IgD-negative memory B cell (primary cell): ENCODE results near the gene CELF1. TPM values are rescaled to one million over a fixed set of nuclear protein-coding genes. Genes with fewer than 3 reads are reported as not detected.
"Not testable (repeated sequence)": the region's sequence is repeated elsewhere in the genome, so short reads cannot be mapped to it uniquely, and the experiment has no call there.

Experiments used
- H3K27ac Mint-ChIP-seq, 3 donors: one replicate each; pipeline ENCODE4 v1.8.0; 2020 to 2022; ENCODE audit warnings: mild to moderate bottlenecking in 3 of 3, mixed read lengths in 3 of 3, moderate library complexity in 1 of 3
- H3K27me3 Mint-ChIP-seq: one replicate; pipeline ENCODE4 v1.8.0; 2021; ENCODE audit warnings: mixed read lengths
- H3K36me3 Mint-ChIP-seq: one replicate; pipeline ENCODE4 v1.8.0; 2020; ENCODE audit warnings: mild to moderate bottlenecking, mixed read lengths
- H3K4me1 Mint-ChIP-seq, 3 donors: one replicate each; pipeline ENCODE4 v1.8.0; 2020 to 2022; ENCODE audit warnings: mixed read lengths in 3 of 3, mild to moderate bottlenecking in 1 of 3
- H3K4me3 Mint-ChIP-seq, 4 donors: one replicate each; pipeline ENCODE4 v1.8.0; 2020 to 2022; ENCODE audit warnings: mild to moderate bottlenecking in 4 of 4, mixed read lengths in 4 of 4, moderate library complexity in 3 of 4
- H3K9me3 Mint-ChIP-seq, 3 donors: one replicate each; pipeline ENCODE4 v1.8.0; 2020 to 2021; ENCODE audit warnings: mixed read lengths in 3 of 3, mild to moderate bottlenecking in 1 of 3
- polyA plus RNA-seq: library from polyadenylated mRNA; unstranded; fragments of 300-500 nt; fragmentation: Illumina TruSeq; gene quantifications from one replicate; pipeline ENCODE4 v1.2.3, GENCODE V29; 2021

The CELF1 gene
- polyA plus RNA-seq, 1 donor from 2014 or later = 78.6 TPM

DNA sequence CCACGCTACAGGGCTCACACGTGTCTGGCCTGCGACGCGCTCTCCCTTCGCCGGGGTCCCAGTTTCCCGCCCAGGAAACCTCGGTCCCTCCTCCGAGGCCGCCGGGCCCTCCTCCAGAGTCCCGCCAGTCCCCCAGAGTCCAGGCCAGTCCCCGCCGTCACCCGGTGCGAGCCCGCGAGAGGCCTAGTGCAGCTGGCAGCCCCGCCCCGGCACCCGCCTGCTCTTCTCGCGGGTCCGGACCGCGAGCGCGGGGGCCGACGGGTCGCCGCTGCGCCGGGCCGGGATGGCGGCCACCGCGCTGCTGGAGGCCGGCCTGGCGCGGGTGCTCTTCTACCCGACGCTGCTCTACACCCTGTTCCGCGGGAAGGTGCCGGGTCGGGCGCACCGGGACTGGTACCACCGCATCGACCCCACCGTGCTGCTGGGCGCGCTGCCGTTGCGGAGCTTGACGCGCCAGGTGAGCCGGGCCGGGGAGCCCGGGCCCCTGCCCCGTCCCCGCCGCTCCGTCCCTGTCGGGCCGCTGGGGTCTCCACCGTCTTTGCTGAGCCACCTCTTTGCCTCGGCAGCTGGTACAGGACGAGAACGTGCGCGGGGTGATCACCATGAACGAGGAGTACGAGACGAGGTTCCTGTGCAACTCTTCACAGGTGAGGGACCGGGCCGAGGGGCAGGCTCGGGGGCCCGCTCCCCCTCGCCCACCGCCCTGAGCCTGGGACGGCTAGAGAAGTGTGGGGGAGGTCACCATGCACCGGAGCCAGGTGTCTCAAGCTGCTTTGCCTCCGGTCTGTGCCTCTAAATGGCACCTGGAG is 12.6 kb upstream of the CELF1 start, which contains the start of gene PTPMT1:
PTPMT1 (plus strand) TSS at position 260 of the 809 bp plus-strand sequence; CDS start at position 284, 24 bp downstream.
- Mint-ChIP-seq H3K27ac (peak within 1 kb of the TSS; percentile 39 to 86 (median 74)), H3K4me3 (peak within 1 kb of the TSS; percentile 84 to 91 (median 89)), H3K4me1 (peaks cover 3 to 13% (median 7%) of the 10 kb centered on the region in 3 donors), H3K9me3 (no peaks in the 10 kb centered on the region), H3K36me3 (no peaks in the 10 kb centered on the region), H3K27me3 (no peaks in the 10 kb centered on the region)

DNA sequence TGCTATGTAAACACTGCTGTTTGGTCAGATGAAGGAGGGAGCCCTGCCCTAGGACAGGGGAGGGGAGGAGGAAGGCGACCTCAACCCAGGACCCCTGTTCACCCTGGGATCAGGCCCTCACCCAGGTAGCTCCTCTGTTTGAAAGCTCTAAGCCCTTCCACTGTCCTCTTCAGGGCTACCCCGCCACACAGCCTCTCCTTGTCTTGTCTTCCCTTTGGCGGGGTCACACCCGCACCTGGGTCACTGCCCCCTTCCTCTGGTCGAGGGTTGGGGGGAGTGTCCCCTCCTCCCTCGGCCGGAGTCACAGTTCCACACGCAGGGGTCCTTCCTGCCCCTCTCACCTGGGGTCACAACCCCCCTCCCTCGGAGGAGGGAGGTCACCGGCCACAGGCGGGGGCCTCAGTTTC is 12.0 kb upstream of the CELF1 start:
- Mint-ChIP-seq H3K27me3 (no peaks in the 10 kb centered on the region), H3K9me3 (no peaks in the 10 kb centered on the region), H3K4me3 (peak overlapping the region; percentile 84 to 91 (median 86)), H3K36me3 (no peaks in the 10 kb centered on the region), H3K27ac (peak overlapping the region in 2 of 3 donors; percentile 71 to 74), H3K4me1 (peaks cover 3 to 13% (median 7%) of the 10 kb centered on the region in 3 donors)

DNA sequence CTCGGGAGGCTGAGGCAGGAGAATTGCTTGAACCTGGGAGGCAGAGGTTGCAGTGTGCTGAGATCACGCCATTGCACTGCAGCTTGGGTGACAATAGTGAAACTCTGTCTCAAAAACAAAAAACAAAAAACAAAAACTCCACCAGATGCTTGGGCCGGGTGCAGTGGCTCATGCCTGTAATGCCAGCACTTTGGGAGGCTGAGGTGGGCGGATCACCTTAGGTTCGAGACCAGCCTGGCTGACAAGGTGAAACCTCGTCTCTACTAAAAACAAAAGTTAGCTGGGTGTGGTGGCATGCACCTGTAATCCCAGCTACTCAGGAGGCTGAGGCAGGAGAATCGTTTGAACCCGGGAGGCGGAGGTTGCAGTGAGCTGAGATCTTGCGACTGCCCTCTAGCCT is 11.4 kb upstream of the CELF1 start:
- not testable (repeated sequence) for H3K9me3 Mint-ChIP-seq, H3K27me3 Mint-ChIP-seq, H3K36me3 Mint-ChIP-seq, H3K27ac Mint-ChIP-seq
- H3K4me3 Mint-ChIP-seq = peak overlapping the region in 3 of 4 donors; percentile 60 to 87 (median 63)
- peaks cover 3 to 13% (median 7%) of the 10 kb centered on the region in 3 donors for H3K4me1 Mint-ChIP-seq

DNA sequence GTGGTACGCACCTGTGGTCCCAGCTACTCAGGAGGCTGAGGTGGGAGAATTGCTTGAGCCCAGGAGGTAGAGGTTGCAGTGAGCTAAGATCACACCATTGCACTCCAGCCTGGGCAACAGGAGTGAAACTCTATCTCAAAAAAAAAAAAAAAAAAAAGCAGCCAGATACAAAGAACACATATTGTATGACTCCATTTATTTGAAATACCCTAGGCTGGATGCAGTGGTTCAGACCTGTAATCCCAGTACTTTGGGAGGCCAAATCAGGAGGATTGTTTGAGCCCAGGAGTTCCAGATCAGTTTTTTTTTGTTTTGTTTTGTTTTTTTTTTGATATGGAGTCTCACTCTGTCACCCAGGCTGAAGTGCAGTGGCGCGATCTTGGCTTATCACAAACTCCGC is 9.5 kb upstream of the CELF1 start:
- H3K27ac Mint-ChIP-seq, H3K9me3 Mint-ChIP-seq, H3K27me3 Mint-ChIP-seq, H3K36me3 Mint-ChIP-seq: not testable (repeated sequence)
- peaks cover 3 to 13% (median 7%) of the 10 kb centered on the region in 3 donors for H3K4me1 Mint-ChIP-seq
- peak overlapping the region in 3 of 4 donors; percentile 32 to 58 (median 43) for H3K4me3 Mint-ChIP-seq

DNA sequence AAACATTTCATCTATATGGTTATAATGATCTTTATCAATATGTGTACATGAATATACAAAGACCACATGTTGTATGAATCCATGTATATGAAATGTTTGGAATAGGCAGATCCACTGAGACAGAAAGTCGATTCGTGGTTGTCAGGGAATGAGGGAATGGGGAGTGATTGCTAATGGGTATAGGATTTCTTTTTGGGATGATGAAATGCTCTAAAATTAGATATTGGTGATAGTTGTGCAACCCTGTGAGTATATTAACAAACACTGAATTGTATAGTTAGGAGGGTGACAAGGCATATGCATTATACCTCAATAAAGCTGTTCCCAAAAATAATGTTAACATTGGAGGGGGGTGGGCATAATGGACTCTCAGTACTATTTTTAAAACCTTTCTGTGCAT is 7.5 kb upstream of the CELF1 start:
- H3K27me3 Mint-ChIP-seq = no peaks in the 10 kb centered on the region
- H3K27ac Mint-ChIP-seq = no peak overlapping the region
- H3K4me3 Mint-ChIP-seq = peak overlapping the region in 1 of 4 donors; percentile 50
- H3K4me1 Mint-ChIP-seq = peaks cover 0 to 6% (median 3%) of the 10 kb centered on the region in 3 donors
- H3K36me3 Mint-ChIP-seq = no peaks in the 10 kb centered on the region
- H3K9me3 Mint-ChIP-seq = no peaks in the 10 kb centered on the region

DNA sequence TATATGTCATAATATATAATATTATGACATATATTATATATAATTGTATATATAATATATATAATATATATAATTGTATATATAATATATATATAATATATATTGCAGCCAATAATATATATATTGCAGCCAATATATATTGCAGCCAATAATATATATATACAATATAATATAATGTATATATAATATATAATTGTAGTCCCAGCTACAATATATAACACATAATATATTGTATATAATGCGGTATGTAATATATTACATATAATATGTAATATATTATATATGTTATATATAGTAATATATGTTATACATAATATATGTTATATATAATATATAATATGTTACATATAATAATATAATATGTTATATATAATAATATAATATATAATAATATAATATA is 5.8 kb upstream of the CELF1 start:
- Mint-ChIP-seq H3K27ac (no peak overlapping the region), H3K36me3 (no peaks in the 10 kb centered on the region), H3K9me3 (no peaks in the 10 kb centered on the region), H3K27me3 (no peaks in the 10 kb centered on the region), H3K4me3 (no peak overlapping the region), H3K4me1 (peaks cover 2 to 5% (median 3%) of the 10 kb centered on the region in 3 donors)

DNA sequence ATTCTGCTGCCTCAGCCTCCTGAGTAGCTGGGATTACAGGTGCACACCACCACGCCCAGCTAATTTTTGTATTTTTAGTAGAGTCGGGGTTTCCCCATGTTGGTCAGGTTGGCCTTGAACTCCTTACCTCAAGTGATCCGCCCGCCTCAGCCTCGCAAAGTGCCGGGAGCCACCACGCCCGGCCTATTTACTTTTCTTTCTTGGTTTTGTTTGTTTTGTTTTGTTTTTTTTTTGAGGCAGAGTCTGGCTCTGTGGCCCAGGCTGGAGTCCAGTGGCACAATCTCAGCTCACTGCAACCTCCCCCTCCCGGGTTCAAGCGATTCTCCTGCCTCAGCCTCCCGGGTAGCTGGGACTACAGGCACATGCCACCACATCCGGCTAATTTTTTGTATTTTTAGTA is 4.1 kb upstream of the CELF1 start:
- H3K4me3 Mint-ChIP-seq, H3K9me3 Mint-ChIP-seq, H3K27ac Mint-ChIP-seq, H3K4me1 Mint-ChIP-seq, H3K36me3 Mint-ChIP-seq, H3K27me3 Mint-ChIP-seq: not testable (repeated sequence)

DNA sequence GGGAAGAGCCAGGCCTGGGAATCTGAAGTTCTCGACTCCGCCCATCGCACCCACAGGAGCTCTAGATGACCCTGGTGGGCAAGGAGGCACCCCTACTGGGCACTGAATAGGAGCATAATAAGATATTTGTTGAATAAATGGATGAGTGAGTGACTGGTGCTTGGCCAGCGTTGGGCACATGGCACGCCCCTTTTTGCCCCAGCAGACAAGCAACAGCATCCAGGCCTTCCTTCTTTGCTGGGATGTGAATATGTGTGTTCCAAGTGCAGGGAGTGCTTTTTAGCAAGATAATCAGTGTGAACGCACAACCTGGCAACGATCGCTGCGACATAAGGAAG is 443 bp upstream of the CELF1 start:
- Mint-ChIP-seq H3K9me3 (no peaks in the 10 kb centered on the region), H3K27me3 (no peaks in the 10 kb centered on the region), H3K4me3 (peak overlapping the region; percentile 83 to 98 (median 97)), H3K36me3 (no peaks in the 10 kb centered on the region), H3K4me1 (peaks cover 21 to 29% (median 25%) of the 10 kb centered on the region in 3 donors), H3K27ac (peak overlapping the region; percentile 82 to 98 (median 92))

DNA sequence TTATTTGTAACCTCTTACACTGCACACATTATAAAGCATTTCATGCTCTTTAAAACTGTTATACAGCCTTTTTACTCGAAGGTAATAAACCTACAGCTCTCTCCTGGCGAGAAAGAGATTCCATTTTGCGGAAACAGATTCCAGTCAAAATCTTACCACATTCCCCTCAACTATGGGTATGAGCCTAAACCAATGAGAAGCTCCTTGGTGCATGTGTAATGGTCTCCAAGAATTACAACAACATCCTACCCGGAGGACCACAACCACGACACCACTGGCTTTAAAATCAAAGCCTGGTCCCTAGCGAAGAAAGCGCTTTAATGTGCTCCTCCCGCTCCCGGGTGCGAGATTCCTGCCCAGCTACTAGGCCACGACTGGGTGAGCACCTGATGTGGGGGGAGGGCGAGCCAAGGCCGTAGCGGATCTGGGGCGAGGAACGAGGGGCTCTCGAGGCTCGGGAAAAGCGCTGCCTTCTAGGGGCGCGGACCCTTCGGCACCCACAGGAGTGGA is 821 bp downstream of the CELF1 start:
- Mint-ChIP-seq H3K27me3 (no peaks in the 10 kb centered on the region), H3K4me3 (peak overlapping the region; percentile 96 to 98 (median 97)), H3K4me1 (peaks cover 25 to 34% (median 33%) of the 10 kb centered on the region in 3 donors), H3K27ac (peak overlapping the region; percentile 92 to 98 (median 97)), H3K36me3 (peaks cover 3% of the 10 kb centered on the region), H3K9me3 (no peaks in the 10 kb centered on the region)

DNA sequence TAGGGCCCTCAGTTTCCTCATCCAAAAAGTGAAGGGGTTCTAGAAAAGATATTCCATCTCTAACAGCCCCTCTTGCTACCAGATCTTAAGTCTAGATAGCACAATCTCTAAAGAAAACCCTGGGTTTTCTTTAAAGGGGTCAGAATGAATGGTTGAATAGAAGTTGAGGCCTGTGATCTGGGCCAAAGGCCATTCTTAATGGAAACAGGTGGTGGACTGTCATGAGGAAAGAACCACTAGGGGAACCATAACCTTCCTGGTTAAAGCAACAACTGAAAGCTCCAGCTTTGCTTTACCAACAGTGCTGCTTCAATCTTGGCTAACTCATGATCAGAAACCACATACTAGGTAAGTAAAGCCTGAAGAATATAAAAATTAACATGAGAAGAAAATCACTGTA is 1.8 kb downstream of the CELF1 start:
- Mint-ChIP-seq H3K9me3 (no peaks in the 10 kb centered on the region), H3K4me1 (peaks cover 27 to 37% (median 37%) of the 10 kb centered on the region in 3 donors), H3K27ac (peak overlapping the region; percentile 92 to 98 (median 97)), H3K4me3 (peak overlapping the region; percentile 96 to 98 (median 97)), H3K27me3 (no peaks in the 10 kb centered on the region), H3K36me3 (peaks cover 3% of the 10 kb centered on the region)

DNA sequence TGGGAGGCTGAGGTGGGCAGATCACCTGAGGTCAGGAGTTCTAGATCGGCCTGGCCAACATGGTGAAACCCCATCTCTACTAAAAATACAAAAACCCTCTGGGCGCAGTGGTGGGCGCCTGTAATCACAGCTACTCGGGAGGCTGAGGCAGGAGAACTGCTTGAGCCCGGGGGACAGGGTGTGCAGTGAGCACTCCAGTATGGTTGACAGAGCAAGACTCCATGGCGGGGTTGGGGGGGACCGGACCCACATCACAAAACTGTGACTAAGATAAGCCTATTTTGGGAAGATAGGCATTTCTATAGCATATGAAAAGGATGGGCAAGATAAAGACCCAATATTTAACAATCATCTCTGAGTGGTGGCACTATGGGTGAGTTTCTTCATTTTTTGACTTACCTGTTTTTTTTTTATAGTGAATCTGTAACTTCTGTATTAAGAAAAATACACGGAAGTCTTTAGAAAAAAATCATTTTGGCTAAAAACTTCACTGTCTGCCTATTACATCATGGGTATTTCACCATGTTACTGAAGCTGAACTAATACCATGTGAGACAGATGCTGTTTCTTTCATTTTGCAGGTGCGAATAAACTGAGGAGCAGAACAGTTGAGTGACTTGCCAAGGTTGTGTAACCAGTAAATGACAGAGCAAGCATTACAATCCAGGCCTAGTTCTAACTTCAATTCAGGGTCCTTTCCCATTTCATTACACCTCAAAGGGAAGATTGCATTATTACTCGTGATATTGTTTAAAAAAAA is 2.5 kb downstream of the CELF1 start:
- peak overlapping the region; percentile 68 to 98 (median 92) for H3K27ac Mint-ChIP-seq
- peak overlapping the region in 3 of 4 donors; percentile 96 to 98 (median 98) for H3K4me3 Mint-ChIP-seq
- no peaks in the 10 kb centered on the region for H3K9me3 Mint-ChIP-seq
- no peaks in the 10 kb centered on the region for H3K27me3 Mint-ChIP-seq
- peaks cover 27 to 37% (median 37%) of the 10 kb centered on the region in 3 donors for H3K4me1 Mint-ChIP-seq
- peaks cover 3% of the 10 kb centered on the region for H3K36me3 Mint-ChIP-seq

DNA sequence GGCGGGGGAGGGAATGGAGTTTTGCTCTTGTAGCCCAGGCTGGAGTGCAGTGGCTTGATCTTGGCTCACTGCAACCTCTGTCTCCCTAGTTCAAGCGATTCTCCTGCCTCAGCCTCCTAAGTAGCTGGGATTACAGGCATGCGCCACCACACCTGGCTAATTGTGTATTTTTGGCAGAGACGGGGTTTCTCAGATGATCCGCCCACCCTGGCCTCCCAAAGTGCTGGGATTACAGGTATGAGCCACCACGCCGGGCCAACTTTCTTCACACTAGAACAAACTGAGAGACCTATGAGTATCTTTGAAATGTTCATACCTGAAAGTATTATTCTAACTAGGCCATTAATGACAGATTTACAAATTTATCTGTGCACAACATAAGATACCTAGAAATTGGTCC is 6.7 kb downstream of the CELF1 start:
- Mint-ChIP-seq H3K4me3 (peak overlapping the region in 1 of 4 donors; percentile 28), H3K4me1 (peaks cover 39 to 46% (median 46%) of the 10 kb centered on the region in 3 donors), H3K27ac (peak overlapping the region in 1 of 3 donors; percentile 76)
- not testable (repeated sequence) for H3K27me3 Mint-ChIP-seq, H3K36me3 Mint-ChIP-seq, H3K9me3 Mint-ChIP-seq

DNA sequence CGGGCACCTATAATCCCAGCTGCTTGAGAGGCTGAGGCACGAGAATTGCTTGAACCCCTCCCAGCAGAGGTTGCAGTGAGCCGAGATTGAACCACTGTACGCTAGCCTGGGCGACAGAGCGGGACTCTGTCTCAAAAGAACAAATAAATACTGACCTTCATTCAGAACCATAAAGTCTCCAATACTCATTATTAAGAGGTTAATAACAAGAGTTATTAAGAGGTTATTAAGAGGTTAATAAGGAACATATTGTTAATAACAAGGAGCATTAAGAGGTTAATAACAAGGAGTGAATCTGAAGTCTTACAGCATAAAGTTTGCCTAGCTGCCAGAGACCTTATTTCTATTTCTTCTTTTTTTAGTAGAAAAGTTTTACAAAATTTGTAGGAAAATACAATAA is 7.6 kb downstream of the CELF1 start:
- no peaks in the 10 kb centered on the region for H3K9me3 Mint-ChIP-seq
- peaks cover 5% of the 10 kb centered on the region for H3K36me3 Mint-ChIP-seq
- no peak overlapping the region for H3K4me3 Mint-ChIP-seq
- peaks cover 39 to 47% (median 46%) of the 10 kb centered on the region in 3 donors for H3K4me1 Mint-ChIP-seq
- H3K27ac Mint-ChIP-seq = no peak overlapping the region
- H3K27me3 Mint-ChIP-seq = no peaks in the 10 kb centered on the region

DNA sequence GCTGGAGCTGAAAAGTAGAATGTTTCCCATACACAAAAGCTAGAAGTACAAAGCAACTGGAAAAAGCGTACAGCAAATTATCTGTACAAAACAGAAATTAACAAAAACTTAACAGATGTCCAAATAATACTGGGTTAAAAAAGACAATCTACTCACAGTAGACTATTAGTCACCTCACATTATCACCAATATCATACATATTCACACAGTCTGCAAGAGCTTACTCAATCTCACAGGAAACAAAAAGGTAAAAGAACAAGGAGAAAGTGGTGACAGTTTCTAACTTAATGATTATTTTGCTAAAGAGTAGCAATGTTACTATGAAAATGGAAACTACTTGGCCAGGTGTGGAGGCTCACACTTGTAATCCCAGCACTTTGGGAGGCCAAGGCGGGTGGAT is 11.9 kb downstream of the CELF1 start:
- no peaks in the 10 kb centered on the region for H3K27me3 Mint-ChIP-seq

DNA sequence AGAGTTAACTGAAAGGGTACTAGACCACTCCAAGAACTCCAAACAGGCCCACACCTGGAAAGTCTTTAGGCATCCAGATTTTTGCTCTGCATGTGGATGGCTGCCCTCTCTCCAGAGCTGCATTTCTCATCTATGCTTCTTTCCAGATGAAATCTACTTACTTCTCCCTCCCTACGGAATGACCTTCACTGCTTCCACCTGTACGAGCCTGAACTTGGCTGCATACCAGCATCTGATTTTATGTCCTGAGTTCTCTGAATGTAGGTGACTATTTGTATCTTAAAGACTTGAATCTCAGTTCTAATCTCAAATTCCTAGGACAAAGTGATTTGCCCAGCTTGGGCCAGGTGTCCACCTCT is 13.3 kb downstream of the CELF1 start:
- H3K4me3 Mint-ChIP-seq = peak overlapping the region in 2 of 4 donors; percentile 45 to 65
- H3K4me1 Mint-ChIP-seq = peaks cover 46 to 57% (median 55%) of the 10 kb centered on the region in 3 donors
- H3K27me3 Mint-ChIP-seq = no peaks in the 10 kb centered on the region
- no peaks in the 10 kb centered on the region for H3K9me3 Mint-ChIP-seq
- H3K27ac Mint-ChIP-seq = peak overlapping the region; percentile 22 to 76 (median 32)
- H3K36me3 Mint-ChIP-seq = peaks cover 2% of the 10 kb centered on the region

More for the DNA sequence above, 11.9 kb downstream of the CELF1 start:
- H3K4me1 Mint-ChIP-seq = peaks cover 41 to 59% (median 50%) of the 10 kb centered on the region in 3 donors
- H3K9me3 Mint-ChIP-seq = no peaks in the 10 kb centered on the region
- H3K27ac Mint-ChIP-seq = peak overlapping the region in 2 of 3 donors; percentile 25 to 53
- H3K4me3 Mint-ChIP-seq = peak overlapping the region in 3 of 4 donors; percentile 6 to 66 (median 65)
- peaks cover 2% of the 10 kb centered on the region for H3K36me3 Mint-ChIP-seq
